CD4-positive, alpha-beta T cell treated with Interleukin-15 for 4 hours (primary cell): ENCODE results near the gene MNDA.
"Not testable (repeated sequence)": the region's sequence is repeated elsewhere in the genome, so short reads cannot be mapped to it uniquely, and the experiment has no call there.

Experiments
- DNase-seq: peaks from one replicate; pipeline ENCODE4 v3.0.0-alpha.2; 2020; ENCODE audit warnings: low spot score

The MNDA gene

GRCh38 chr1:158838660-158839059 lies 7.5 kb downstream of the MNDA start:
- DNase-seq, result no peak

GRCh38 chr1:158839566-158839965 lies 8.4 kb downstream of the MNDA start:
- no peak for DNase-seq

- no peak for DNase-seq
Observed at GRCh38 chr1:158840236-158840635, 9.1 kb downstream of the MNDA start.

- DNase-seq, result no peak
Observed at GRCh38 chr1:158864595-158864994, 33.4 kb downstream of the MNDA start.

GRCh38 chr1:158870438-158870837 lies 39.3 kb downstream of the MNDA start:
- DNase-seq, result not testable (repeated sequence)

- DNase-seq, result no peak
Observed at GRCh38 chr1:158873141-158873540, 42.0 kb downstream of the MNDA start.

GRCh38 chr1:158893654-158894053 lies 62.5 kb downstream of the MNDA start:
- no peak for DNase-seq

- no peak for DNase-seq
Observed at GRCh38 chr1:158898722-158899121, 67.6 kb downstream of the MNDA start.
